ENCODE data around the gene TNS3.

The TNS3 gene

GRCh38 chr7:47357361-47357760 is 224.6 kb downstream of the TNS3 start:
- no peak for DNase-seq

DNA sequence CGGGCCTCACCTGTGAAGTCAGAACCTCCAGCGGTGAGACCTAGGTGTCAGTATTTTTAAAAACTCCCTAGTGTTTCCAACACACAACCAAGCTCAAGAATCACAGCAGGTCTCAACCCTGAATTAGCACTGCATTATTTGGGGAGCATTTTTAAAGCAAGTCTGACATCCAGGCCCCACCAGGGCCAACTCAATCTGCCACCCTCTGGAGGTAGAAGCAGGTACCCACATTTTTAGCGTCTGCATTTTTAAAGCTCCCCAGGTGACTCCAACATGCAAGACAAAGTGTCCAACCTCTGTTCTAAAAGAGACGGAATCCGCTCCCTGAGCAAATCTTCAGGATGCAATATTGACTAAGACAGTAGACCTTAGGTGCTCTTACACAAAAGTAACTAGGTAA is 225.7 kb downstream of the TNS3 start:
- no peak for DNase-seq

DNA sequence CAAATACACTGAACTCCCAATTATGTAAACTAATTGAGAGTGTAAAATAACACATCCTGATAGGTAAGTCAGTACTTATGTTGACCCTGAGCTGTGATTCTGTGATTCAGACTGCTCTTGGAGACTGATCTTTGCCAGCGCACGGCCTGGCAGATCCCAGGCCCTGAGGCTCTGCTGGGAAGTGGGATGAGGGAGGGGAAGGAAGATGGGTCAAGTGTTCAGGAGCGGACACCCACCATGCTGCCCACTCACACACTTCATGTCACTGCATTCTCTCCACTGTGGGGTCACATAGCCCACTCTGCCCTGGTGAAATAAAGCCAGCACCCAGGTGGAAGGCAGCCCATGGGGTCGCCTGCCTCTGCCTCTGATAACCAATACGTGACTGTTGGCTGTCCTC is 226.2 kb downstream of the TNS3 start:
- no peak for DNase-seq

DNA sequence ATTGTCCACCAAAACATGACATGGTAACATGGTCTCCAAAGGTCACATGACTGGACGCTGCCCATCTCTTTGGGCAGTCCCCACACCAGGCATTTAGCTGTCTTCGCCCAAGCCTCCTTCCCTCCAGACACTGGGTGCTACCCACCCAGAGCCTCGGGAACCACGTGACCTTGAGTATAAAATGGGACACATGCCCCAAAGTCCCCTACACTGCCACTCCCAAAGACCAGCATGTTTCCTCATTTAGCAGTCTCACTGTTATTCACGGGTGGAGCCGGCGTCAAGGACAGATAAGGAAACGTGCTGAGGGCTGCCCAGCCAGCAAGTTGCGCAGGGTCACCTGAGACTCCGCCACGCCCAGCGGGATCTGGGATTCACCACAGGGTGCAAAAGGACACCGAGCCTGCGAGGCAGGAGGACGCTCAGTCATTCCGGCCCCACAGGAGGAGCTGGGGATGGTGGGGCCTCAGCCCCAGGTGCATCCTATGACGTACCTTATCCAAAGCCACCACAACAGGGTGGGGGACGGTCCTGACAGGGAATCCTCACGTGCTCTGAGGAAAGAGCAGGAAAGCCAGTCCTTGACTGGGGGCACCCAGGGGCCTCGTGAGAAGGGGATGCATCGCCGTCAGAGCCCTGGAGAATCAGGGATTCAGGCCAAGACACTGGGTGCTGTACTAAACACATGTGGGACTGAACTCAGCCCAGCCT is 226.9 kb downstream of the TNS3 start:
- DNase-seq, result no peak

- no peak for DNase-seq
Measured at GRCh38 chr7:47354071-47354470, 227.8 kb downstream of the TNS3 start.

DNA sequence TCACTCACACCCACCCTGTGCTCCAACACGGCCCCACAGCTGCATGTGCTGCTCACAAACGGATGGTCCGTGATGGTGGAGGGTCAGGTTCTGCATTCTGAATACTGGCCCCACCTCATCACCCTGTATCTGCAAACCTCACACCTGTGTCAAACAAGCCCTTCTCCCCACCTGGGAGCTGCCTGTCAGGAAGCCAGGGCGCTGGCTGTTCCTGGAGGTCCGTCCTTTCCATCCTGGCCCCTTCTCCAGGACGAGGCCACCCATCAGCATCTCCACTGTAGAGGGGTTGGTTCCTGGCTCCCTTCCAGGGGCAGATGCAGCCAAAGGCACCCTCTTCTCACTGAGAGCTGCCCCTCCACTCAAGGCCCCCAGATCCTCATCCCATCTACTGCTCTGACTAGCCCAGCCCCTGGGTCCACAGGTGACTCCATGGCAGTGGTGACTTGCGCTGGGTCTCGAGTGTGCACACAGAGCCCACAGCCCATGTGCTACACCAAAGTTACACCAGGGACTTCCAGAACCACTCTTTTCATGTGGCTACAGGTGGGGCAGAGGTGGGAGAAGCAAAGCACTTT is 229.4 kb downstream of the TNS3 start:
- no peak for DNase-seq

- no peak for DNase-seq
Measured at GRCh38 chr7:47351233-47352154, 230.4 kb downstream of the TNS3 start.

GRCh38 chr7:47350425-47350824 is 231.5 kb downstream of the TNS3 start:
- no peak for DNase-seq

DNA sequence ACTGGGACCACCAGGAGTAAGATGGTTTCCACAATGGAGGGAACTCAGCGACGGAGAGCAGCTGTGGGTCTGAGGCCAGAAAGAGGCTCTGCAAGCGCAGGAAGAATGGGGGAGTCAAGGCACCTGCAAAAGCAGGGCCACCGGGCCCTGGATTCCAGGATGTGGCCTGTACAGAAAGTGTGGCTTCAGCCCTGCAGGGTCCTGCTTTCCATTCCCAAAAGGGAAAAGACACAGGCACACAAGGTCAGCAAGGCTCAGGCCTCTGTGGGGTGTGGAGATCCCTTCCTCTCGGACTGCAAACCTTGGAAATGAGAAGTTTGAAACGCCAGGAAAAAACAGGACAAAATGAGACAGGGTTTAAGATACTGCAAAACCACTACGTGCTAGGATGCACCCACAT is 232.5 kb downstream of the TNS3 start:
- no peak for DNase-seq

DNA sequence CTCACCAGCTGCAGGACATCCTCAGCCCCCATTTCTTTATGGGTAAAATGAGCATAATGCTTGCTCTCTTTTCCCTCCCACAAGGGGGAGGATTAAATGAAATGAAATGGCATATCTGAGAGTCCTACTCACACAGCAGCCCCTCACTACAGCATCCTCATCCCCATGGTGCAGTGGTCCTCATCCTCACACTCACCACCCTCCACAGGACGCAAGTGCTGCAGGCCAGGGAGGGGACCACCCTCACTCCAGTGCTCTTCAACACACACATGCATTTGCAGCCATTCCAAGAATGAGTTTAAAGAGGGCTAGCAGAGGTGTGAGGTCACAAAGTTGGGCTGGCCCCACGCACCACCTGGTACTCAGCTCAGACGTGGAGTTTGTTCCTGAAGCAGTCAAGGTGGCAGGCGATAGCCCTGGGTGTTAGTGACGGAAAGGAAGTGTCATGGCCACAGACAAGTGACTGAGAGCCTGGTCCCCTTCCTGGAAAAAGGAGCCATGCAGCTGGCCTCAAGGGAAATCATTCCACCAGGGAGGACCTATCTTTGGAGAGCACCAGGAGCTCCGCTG is 234.0 kb downstream of the TNS3 start:
- no peak for DNase-seq

- DNase-seq, result no peak
Measured at GRCh38 chr7:47347346-47347745, 234.6 kb downstream of the TNS3 start.

- no peak for DNase-seq
Measured at GRCh38 chr7:47346377-47346914, 235.5 kb downstream of the TNS3 start.

DNA sequence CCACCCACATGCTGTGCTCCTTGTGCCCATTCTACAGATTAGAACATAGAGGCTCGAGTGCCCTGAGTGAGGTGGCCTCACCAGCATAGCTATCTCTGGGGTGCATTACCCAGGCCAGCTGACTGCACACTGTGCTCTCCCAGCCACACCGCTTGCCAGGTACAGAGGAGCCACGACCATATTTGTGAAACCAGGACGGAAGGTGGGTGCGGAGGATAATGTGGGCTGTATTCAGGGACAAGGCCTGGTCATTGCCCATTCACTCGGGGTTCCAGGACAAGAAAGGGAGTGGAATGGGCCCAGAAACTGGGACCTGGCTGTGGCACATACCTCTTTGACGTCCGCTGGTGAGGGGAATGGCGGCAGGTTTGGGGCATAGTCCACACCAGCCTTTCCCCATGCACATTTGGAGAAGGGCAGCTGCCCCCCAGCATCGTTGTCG is 236.0 kb downstream of the TNS3 start:
- DNase-seq, result no peak

GRCh38 chr7:47344171-47344955 is 237.5 kb downstream of the TNS3 start:
- DNase-seq, result no peak

DNA sequence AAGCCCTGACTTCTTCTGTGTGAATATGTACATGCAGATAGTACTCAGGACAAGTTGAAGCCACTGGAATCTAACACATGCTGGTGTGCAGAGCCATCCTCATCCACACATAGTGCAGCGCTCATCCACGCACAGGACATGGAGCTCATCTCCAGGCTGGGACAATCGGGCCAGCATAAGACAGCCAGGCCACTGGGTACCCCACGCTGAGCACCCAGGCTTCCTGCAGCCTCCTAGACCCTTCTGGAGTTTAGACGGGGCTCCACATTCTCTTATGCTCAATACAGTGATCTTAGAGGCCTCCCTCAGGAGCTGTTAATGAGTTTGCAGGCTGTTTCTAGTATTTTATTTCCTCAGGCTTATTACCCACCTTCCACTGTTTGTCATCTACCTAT is 238.9 kb downstream of the TNS3 start:
- no peak for DNase-seq

GRCh38 chr7:47342296-47343060 is 239.4 kb downstream of the TNS3 start:
- no peak for DNase-seq

- no peak for DNase-seq
Measured at GRCh38 chr7:47340517-47340916, 241.4 kb downstream of the TNS3 start.

GRCh38 chr7:47338026-47338425 is 243.9 kb downstream of the TNS3 start:
- no peak for DNase-seq

GRCh38 chr7:47337531-47337930 is 244.4 kb downstream of the TNS3 start:
- no peak for DNase-seq

DNA sequence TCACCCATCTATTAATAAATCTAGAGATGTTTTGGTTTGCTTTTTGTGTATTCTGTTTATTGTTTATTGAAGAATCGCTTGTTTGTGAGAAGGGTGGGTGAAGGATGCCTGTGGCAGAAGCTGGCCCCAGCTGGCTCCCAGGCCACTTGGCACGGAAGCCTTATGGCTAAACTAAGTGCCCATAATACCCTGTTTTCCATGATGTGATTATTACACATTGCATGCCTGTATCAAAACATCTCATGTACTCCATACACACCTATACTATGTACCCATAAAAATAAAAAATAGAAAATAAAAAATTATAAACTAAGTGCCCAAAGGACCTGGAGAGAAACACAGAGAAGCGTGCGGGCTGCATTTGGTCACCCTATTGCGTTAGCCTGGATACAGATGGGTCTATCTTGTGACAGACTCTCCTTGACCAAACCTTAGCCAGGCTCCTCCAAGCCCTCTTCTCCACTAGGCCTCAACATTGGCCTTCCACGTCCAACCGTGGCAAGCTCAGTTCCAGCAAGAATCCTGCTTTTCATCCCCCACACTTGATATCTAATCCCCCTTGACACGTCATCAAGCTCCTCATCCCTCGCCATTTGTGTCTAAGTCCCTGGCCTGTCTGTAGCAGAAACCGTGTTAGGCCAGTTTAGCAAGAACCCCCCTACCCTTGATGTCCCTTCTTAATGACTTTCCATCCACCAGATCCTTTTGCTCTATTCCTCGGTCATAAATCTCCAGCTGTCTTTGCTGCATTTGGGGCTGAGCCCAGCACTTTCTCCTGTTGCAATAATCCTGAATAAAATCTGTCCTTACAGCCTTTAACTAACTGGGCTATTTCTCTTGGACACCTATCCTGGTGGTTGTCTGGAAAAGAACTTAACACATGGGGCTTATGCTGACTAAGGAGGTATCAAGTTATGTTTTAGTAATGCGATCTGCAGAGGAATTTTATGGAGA is 245.2 kb downstream of the TNS3 start:
- DNase-seq, result no peak

All from activated CD4-positive, CD25-positive, alpha-beta regulatory T cell treated with anti-CD3 and anti-CD28 coated beads, Interleukin-2, amount 50 U/mL, for 72 hours (primary cell).